OCI-LY7 (cell line): ENCODE measurements around the gene ZNF239. TPM values are rescaled to one million over a fixed set of nuclear protein-coding genes. Genes with fewer than 3 reads are reported as not detected.
"Not testable (repeated sequence)": the region's sequence is repeated elsewhere in the genome, so short reads cannot be mapped to it uniquely, and the experiment has no call there.

Experiments
- BruUV-seq: library from RNA; stranded (reverse); fragments of 400-500 nt; replicated peaks from 2 replicates; lab custom pipeline; 2021; lab: Mats Ljungman, UMichigan
- CTCF ChIA-PET: fragments of 300-600 bp; sonication (Branson Sonifier 250); formaldehyde crosslinking; loops from one replicate; lab custom pipeline; 2022; ENCODE audit warnings: antibody characterized with exemption; ENCODE audit not compliant: unreplicated experiment; lab: Charles Lee
- POLR2A ChIA-PET: fragments of 300-600 bp; sonication (Branson Sonifier 250); formaldehyde crosslinking; loops from one replicate; lab custom pipeline; 2022; ENCODE audit warnings: antibody characterized with exemption; lab: Charles Lee
- DNase-seq: peaks from one replicate; pipeline ENCODE4 v3.0.0-alpha.2; 2015; ENCODE audit warnings: low spot score
- H2AFZ ChIP-seq: fragments of 200-600 bp; sonication (generic), shearing (Covaris generic); 2 replicates; pipeline ENCODE4 v1.6.1; 2014; ENCODE audit warnings: mild to moderate bottlenecking, antibody characterized with exemption, low read length, moderate library complexity
- H3K27ac ChIP-seq: fragments of 200-600 bp; sonication (generic); 2 replicates; pipeline ENCODE4 v1.5.1; 2014; ENCODE audit warnings: mixed run types, low read depth, mild to moderate bottlenecking, moderate library complexity, low read length, inconsistent platforms; ENCODE audit not compliant: poor library complexity, severe bottlenecking
- H3K36me3 ChIP-seq: fragments of 200-600 bp; sonication (generic); 2 replicates; pipeline ENCODE4 v1.6.1; 2014; ENCODE audit warnings: mild to moderate bottlenecking, antibody characterized with exemption, low read length, moderate library complexity, mixed read lengths; ENCODE audit not compliant: insufficient read depth
- H3K4me1 ChIP-seq: fragments of 200-600 bp; sonication (generic); 2 replicates; pipeline ENCODE4 v1.5.1; 2014; ENCODE audit warnings: mild to moderate bottlenecking, low read length; ENCODE audit not compliant: insufficient read depth, poor library complexity, severe bottlenecking
- H3K4me2 ChIP-seq: fragments of 200-600 bp; sonication (generic); 2 replicates; pipeline ENCODE4 v1.6.1; 2014; ENCODE audit warnings: mild to moderate bottlenecking, low read length
- H3K4me3 ChIP-seq: fragments of 200-600 bp; sonication (generic); 2 replicates; pipeline ENCODE4 v1.5.1; 2014; ENCODE audit warnings: mild to moderate bottlenecking, low read depth, low read length; ENCODE audit not compliant: poor library complexity, severe bottlenecking
- H3K79me2 ChIP-seq: fragments of 200-600 bp; sonication (generic); 2 replicates; pipeline ENCODE4 v1.6.1; 2016; ENCODE audit warnings: low read depth, mild to moderate bottlenecking, low read length, moderate library complexity, mixed read lengths; ENCODE audit not compliant: insufficient read depth
- H3K9me2 ChIP-seq: fragments of 200-600 bp; sonication (generic); 2 replicates; pipeline ENCODE4 v1.6.1; 2016; ENCODE audit warnings: mild to moderate bottlenecking, low read length, mixed read lengths; ENCODE audit not compliant: insufficient read depth
- H3K9me3 ChIP-seq: fragments of 200-600 bp; sonication (generic); 2 replicates; pipeline ENCODE4 v1.6.1; 2014; ENCODE audit warnings: mild to moderate bottlenecking, mixed run types, low read length, mixed read lengths
- H4K20me1 ChIP-seq: fragments of 200-600 bp; sonication (generic); 2 replicates; pipeline ENCODE4 v1.6.1; 2014; ENCODE audit warnings: mild to moderate bottlenecking, antibody characterized with exemption, low read length, moderate library complexity, mixed read lengths; ENCODE audit not compliant: insufficient read depth
- CTCF ChIP-seq: fragments of 200-600 bp; sonication (generic); conservative IDR thresholded peaks from 2 replicates; pipeline ENCODE4 v1.5.1; 2014; ENCODE audit warnings: mild to moderate bottlenecking, antibody characterized with exemption, low read length, moderate library complexity, mixed read lengths
- EZH2phosphoT487 ChIP-seq: fragments of 200-600 bp; sonication (generic); IDR thresholded peaks from 2 replicates; pipeline ENCODE4 v1.6.1; 2018; ENCODE audit warnings: low read depth, borderline replicate concordance, mild to moderate bottlenecking, mixed run types, antibody characterized with exemption, low read length, moderate library complexity, mixed read lengths
- intact Hi-C: fragments of 100-400 bp; cut with micrococcal nuclease; formaldehyde crosslinking; loops from one replicate; pipeline ENCODE4 v1.10.0; 2022; ENCODE audit not compliant: unreplicated experiment
- total RNA-seq, 2 experiments: library from RNA; depleted of rRNA in 1 of 2; stranded (reverse); fragments of >200 nt in 1 of 2; shearing (Covaris generic) in 1 of 2; gene quantifications; 2 replicates each; pipeline ENCODE4 v1.2.3, GENCODE V29; 2014 to 2022

ZNF239 gene
- total RNA-seq, 2 experiments from 2014 or later: not detected

DNA sequence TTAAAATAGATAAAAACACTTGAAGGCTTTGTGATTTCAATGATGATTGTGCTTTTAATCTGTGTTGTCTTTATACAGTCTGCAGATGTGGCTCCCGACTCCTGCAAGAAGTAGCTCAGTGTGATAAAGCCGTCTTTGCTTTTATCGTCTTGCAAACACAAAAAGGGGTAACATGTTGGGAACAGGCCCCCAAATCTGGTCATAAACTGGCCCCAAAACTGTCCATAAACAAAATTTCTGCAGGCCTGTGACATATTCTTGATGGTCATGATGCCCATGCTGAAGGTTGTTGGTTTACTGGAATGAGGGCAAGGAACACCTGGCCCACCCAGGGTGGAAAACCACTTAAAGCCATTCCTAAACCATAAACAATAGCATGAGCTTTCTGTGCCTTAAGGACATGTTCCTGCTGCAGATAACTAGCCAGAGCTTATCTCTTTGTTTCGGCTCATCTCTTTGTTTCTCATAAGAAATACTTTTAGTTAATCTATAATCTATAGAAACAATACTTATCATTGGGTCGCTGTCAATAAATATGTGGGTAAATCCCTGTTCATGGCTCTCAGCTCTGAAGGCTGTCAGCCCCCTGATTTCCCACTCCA lies 17.0 kb upstream of the ZNF239 start:
- Histone ChIP-seq H4K20me1 (no peaks in the 10 kb centered on the region), H3K36me3 (no peaks in the 10 kb centered on the region), H3K9me3 (0 out of 2 replicates have a peak, but pooled peaks cover 5% of the 10 kb centered on the region), H3K4me2 (no peak overlapping the region), H2AFZ (no peak overlapping the region), H3K4me1 (peaks cover 11% of the 10 kb centered on the region), H3K4me3 (no peak overlapping the region), H3K9me2 (no peaks in the 10 kb centered on the region), H3K79me2 (no peaks in the 10 kb centered on the region), H3K27ac (no peak overlapping the region)
- no peak for TF ChIP-seq CTCF
- TF ChIP-seq EZH2phosphoT487: no peak
- no peak for DNase-seq
- ChIA-PET POLR2A (interaction anchor here (0.7 to 1.5 kb wide), 2 partner anchors 14 to 20 kb away, joined by 3 to 6 read pairs; partner anchors contain the start of gene ZNF485), CTCF (no interaction called here)
- intact Hi-C loops: no loop called here
- no TSS peak for BruUV-seq

DNA sequence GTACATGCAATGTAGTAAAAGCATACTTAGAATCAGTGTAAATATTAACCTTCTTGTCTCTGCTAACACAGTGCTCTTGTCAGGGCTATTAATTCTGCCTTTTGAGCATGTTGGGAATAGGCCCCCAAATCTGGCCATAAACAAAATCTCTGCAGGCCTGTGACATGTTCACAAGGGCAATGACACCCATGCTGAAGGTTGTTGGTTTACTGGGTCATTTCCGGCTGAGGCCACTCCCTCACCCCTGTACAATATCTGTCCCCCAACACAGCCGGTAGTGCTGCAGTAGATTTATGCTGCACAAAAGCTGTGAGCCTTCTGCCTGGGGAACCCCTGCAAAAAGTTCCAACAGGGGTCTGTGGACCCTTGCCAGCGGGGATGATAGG lies 12.3 kb upstream of the ZNF239 start:
- POLR2A ChIA-PET: interaction anchor here (0.6 to 1.2 kb wide), 2 partner anchors 46 to 205 kb away, joined by 3 to 4 read pairs; no protein-coding TSS in a partner anchor

GRCh38 chr10:43585981-43586729 lies 11.7 kb upstream of the ZNF239 start:
- DNase-seq: no peak
- Histone ChIP-seq H3K27ac (no peak overlapping the region), H3K4me1 (no peaks in the 10 kb centered on the region), H3K4me2 (no peak overlapping the region), H3K4me3 (no peak overlapping the region), H4K20me1 (no peaks in the 10 kb centered on the region), H2AFZ (no peak overlapping the region), H3K9me3 (no peaks in the 10 kb centered on the region), H3K36me3 (no peaks in the 10 kb centered on the region), H3K79me2 (no peaks in the 10 kb centered on the region), H3K9me2 (no peaks in the 10 kb centered on the region)
- intact Hi-C loops: no loop called here
- ChIA-PET POLR2A (interaction anchor here (0.6 to 1.2 kb wide), 2 partner anchors 46 to 205 kb away, joined by 3 to 4 read pairs; no protein-coding TSS in a partner anchor), CTCF (no interaction called here)
- no TSS peak for BruUV-seq
- TF ChIP-seq EZH2phosphoT487 (no peak), CTCF (no peak)

More for the DNA sequence above, 12.3 kb upstream of the ZNF239 start:
- intact Hi-C loops, H3K79me2 ChIP-seq, H4K20me1 ChIP-seq, H3K9me2 ChIP-seq, BruUV-seq, H2AFZ ChIP-seq, H3K4me1 ChIP-seq, H3K9me3 ChIP-seq, H3K36me3 ChIP-seq, H3K4me2 ChIP-seq, DNase-seq, H3K4me3 ChIP-seq, CTCF ChIA-PET, H3K27ac ChIP-seq: not testable (repeated sequence)
